GM18517 (cell line): ENCODE measurements around the gene ZNG1F.
"Not testable (repeated sequence)": the region's sequence is repeated elsewhere in the genome, so short reads cannot be mapped to it uniquely, and the experiment has no call there.

Experiments used
- ATAC-seq: cut with Tn5 transposase; IDR thresholded peaks from one replicate; pipeline ENCODE4 v1.9.1; 2021; ENCODE audit warnings: mild to moderate bottlenecking, moderate library complexity; ENCODE audit not compliant: unreplicated experiment

ZNG1F gene

GRCh38 chr9:41087157-41087780 lies 101.8 kb downstream of the ZNG1F start:
- not testable (repeated sequence) for ATAC-seq

- ATAC-seq, result not testable (repeated sequence)
Observed at GRCh38 chr9:41086685-41087084, 102.4 kb downstream of the ZNG1F start.

GRCh38 chr9:41086215-41086614 lies 102.9 kb downstream of the ZNG1F start:
- not testable (repeated sequence) for ATAC-seq

- not testable (repeated sequence) for ATAC-seq
Observed at GRCh38 chr9:41082358-41082757, 106.8 kb downstream of the ZNG1F start.
